ENCODE data around the gene GPATCH4. TPM values are rescaled to one million over a fixed set of nuclear protein-coding genes. Genes with fewer than 3 reads are reported as not detected.

GPATCH4 gene
- total and polyA plus RNA-seq, 10 of the 15 experiments (the other 5 are each of a cell fraction or from before 2014, with no cell fraction given), result 35.5 to 111 (median 73.9) TPM

- SMC1A ChIA-PET (ENCODE audit: uncharacterized antibody, unreplicated experiment), result interaction anchor here (0.8 to 7.7 kb wide), 8 partner anchors 9 to 155 kb away, joined by 3 to 47 read pairs (median 4); partner anchors contain the start of gene NAXE
- Histone ChIP-seq H4K20me1 (ENCODE audit: control insufficient read depth, insufficient read depth) (no peaks in the 10 kb centered on the region), H3K27me3 (replicated peaks in 1 of 2; ENCODE audit: control insufficient read depth in 2 of 2, insufficient read depth in 2 of 2, low read length in 1 of 2) (no peaks in the 10 kb centered on the region), H3K4me1 (ENCODE audit: control insufficient read depth, insufficient read depth, low read length) (peaks cover 9% of the 10 kb centered on the region), H3K4me3 (peak overlapping the region; percentile 82), H3K27ac (ENCODE audit: control insufficient read depth, insufficient read depth) (peak overlapping the region; percentile 93), H3K9ac (ENCODE audit: control insufficient read depth, insufficient read depth, low read length) (peak overlapping the region; percentile 97), H3K9me3 (replicated peaks; ENCODE audit: control insufficient read depth, insufficient read depth, low read length) (no peaks in the 10 kb centered on the region), H3K79me2 (ENCODE audit: control insufficient read depth, insufficient read depth, low read length) (peaks cover 32% of the 10 kb centered on the region), H3K36me3 (ENCODE audit: control insufficient read depth in 2 of 2, insufficient read depth in 2 of 2, low read length in 1 of 2) (peaks cover 17 to 19% of the 10 kb centered on the region in 2 experiments; a peak in 3 of 4 replicates), H2AFZ (ENCODE audit: control insufficient read depth, low read depth, low read length) (peak overlapping the region; percentile 100), H3K4me2 (ENCODE audit: control insufficient read depth, insufficient read depth) (peak overlapping the region; percentile 97)
- intact Hi-C loops (cut with micrococcal nuclease; ENCODE audit: unreplicated experiment) (loop anchor here (5.0 to 10.0 kb wide), 2 partner anchors 93 to 116 kb away; no protein-coding TSS in a partner anchor), in situ Hi-C loops (cut with MboI) (loop anchor here (10.0 kb wide), 1 partner anchor 146 kb away; no protein-coding TSS in a partner anchor)
- DNase-seq (ENCODE audit: low read depth, low spot score), result no peak
- under 1% methylated on average over 13 of the region's 13 CpGs for WGBS (ENCODE audit: insufficient coverage, insufficient replicate concordance, low lambda C conversion rate, missing lambda C conversion rate)
- CTCF ChIA-PET, result interaction anchor here (0.8 to 5.0 kb wide), 11 partner anchors 8 to 374 kb away, joined by 3 to 49 read pairs (median 5); partner anchors contain the start of genes NAXE and TTC24
- peak; percentile 7 for FAIRE-seq
- BruUV-seq (replicated peaks), result TSS peak; percentile 72
- POLR2A ChIA-PET, result interaction anchor here (0.6 to 4.3 kb wide), 5 partner anchors 9 to 1406 kb away, joined by 3 to 39 read pairs (median 3); partner anchors contain the start of gene NAXE
- RAD21 ChIA-PET (ENCODE audit: unreplicated experiment), result interaction anchor here (0.8 to 3.2 kb wide), 7 partner anchors 9 to 143 kb away, joined by 3 to 18 read pairs (median 4); partner anchors contain the start of gene NAXE
- ATAC-seq, result peak; percentile 6
- TF ChIP-seq ZZZ3 (IDR thresholded peaks at IDR 0.05; ENCODE audit: control insufficient read depth, insufficient read length, low read depth) (no peak), TCF3 (IDR thresholded peaks at IDR 0.05; ENCODE audit: borderline replicate concordance, insufficient read depth, low read depth, low read length) (no peak), POLR2A (IDR thresholded peaks at IDR 0.05; ENCODE audit: low read depth, low read length) (no peak), KDM1A (IDR thresholded peaks at IDR 0.05; ENCODE audit: borderline replicate concordance) (no peak), ZBED1 (IDR thresholded peaks at IDR 0.05; ENCODE audit: borderline replicate concordance) (no peak), NFXL1 (IDR thresholded peaks at IDR 0.05; ENCODE audit: borderline replicate concordance) (no peak), RUNX3 (IDR thresholded peaks at IDR 0.05; ENCODE audit: low read length) (no peak), USF1 (IDR thresholded peaks at IDR 0.05; ENCODE audit: borderline replicate concordance, extremely low read length, insufficient read depth, low read depth, low read length) (no peak), BMI1 (IDR thresholded peaks at IDR 0.05; ENCODE audit: borderline replicate concordance) (no peak), ZBTB40 (IDR thresholded peaks at IDR 0.05; ENCODE audit: borderline replicate concordance) (no peak), SMC3 (IDR thresholded peaks at IDR 0.05; ENCODE audit: borderline replicate concordance, low read length) (no peak), SMARCA5 (IDR thresholded peaks at IDR 0.05) (no peak), TBL1XR1 (IDR thresholded peaks at IDR 0.05; ENCODE audit: low read depth, low read length) (no peak), CHD4 (IDR thresholded peaks at IDR 0.05) (no peak), CTCF (IDR thresholded peaks at IDR 0.05 in 2 of 3, conservative IDR thresholded peaks at IDR 0.05 in 1 of 3; ENCODE audit: control insufficient read depth in 2 of 3, extremely low read depth in 1 of 3, insufficient read depth in 1 of 3, low read depth in 3 of 3, low read length in 3 of 3) (no peak), CEBPB (IDR thresholded peaks at IDR 0.05; ENCODE audit: borderline replicate concordance in 1 of 2, low read depth in 2 of 2, low read length in 2 of 2) (no peak), CBFB (IDR thresholded peaks at IDR 0.05; ENCODE audit: low read depth) (no peak)
Measured at GRCh38 chr1:156600733-156601121, 552 bp downstream of the GPATCH4 start.
